Panc1 (cell line): ENCODE results near the gene GDPD5. TPM values are rescaled to one million over a fixed set of nuclear protein-coding genes. Genes with fewer than 3 reads are reported as not detected.

ENCODE experiments used
- ATAC-seq: fragments of 200-7000 bp; cut with Tn5 transposase; 2 replicates; pipeline ENCODE4 v1.9.1; 2020; ENCODE audit warnings: mild to moderate bottlenecking, moderate library complexity
- BruUV-seq: library from RNA; stranded (reverse); fragments of 400-500 nt; replicated peaks from 2 replicates; lab custom pipeline; 2021; lab: Mats Ljungman, UMichigan
- CTCF ChIA-PET: fragments of 300-600 bp; sonication (Branson Sonifier 250); formaldehyde crosslinking; loops from one replicate; lab custom pipeline; 2022; ENCODE audit warnings: antibody characterized with exemption; lab: Charles Lee
- POLR2A ChIA-PET: fragments of 300-600 bp; sonication (Branson Sonifier 250); formaldehyde crosslinking; loops from one replicate; lab custom pipeline; 2022; ENCODE audit warnings: antibody characterized with exemption; lab: Charles Lee
- DNase-seq: peaks from one replicate; pipeline ENCODE4 v3.0.0-alpha.2; 2010; ENCODE audit warnings: low read depth, low spot score
- H3K27ac ChIP-seq: 2 replicates; pipeline ENCODE4 v1.5.1; 2011; ENCODE audit warnings: mild to moderate bottlenecking, low read length, inconsistent platforms
- H3K27me3 ChIP-seq: fragments of 200-500 bp; sonication (Bioruptor generic); 2 replicates; pipeline ENCODE4 v1.6.0; 2014; ENCODE audit warnings: low read length, inconsistent platforms; ENCODE audit not compliant: control insufficient read depth, insufficient read depth
- H3K36me3 ChIP-seq: fragments of 200-500 bp; sonication (Bioruptor generic); 2 replicates; pipeline ENCODE4 v1.5.1; 2014; ENCODE audit warnings: inconsistent platforms, mild to moderate bottlenecking, low read length, moderate library complexity; ENCODE audit not compliant: control insufficient read depth, insufficient read depth
- H3K4me1 ChIP-seq: 2 replicates; pipeline ENCODE4 v1.5.1; 2011; ENCODE audit warnings: inconsistent platforms, mild to moderate bottlenecking, low read length, moderate library complexity; ENCODE audit not compliant: control insufficient read depth, insufficient read depth
- H3K4me3 ChIP-seq, 2 experiments: 2 replicates each; pipeline ENCODE4 v1.5.1; 2011 to 2012; ENCODE audit warnings: low read depth in 2 of 2, low read length in 2 of 2, mild to moderate bottlenecking in 2 of 2, inconsistent platforms in 1 of 2, moderate library complexity in 1 of 2
- H3K9me3 ChIP-seq: fragments of 200-500 bp; sonication (Bioruptor generic); 2 replicates; pipeline ENCODE4 v1.5.1; 2014; ENCODE audit warnings: low read depth, mild to moderate bottlenecking, inconsistent platforms, low read length, moderate library complexity; ENCODE audit not compliant: control insufficient read depth, insufficient read depth
- POLR2AphosphoS5 ChIP-seq: IDR thresholded peaks from 2 replicates; pipeline ENCODE4 v1.6.1; 2012; ENCODE audit warnings: mild to moderate bottlenecking, low read depth, low read length, moderate library complexity
- SIN3A ChIP-seq: IDR thresholded peaks from 2 replicates; pipeline ENCODE4 v1.6.1; 2012; ENCODE audit warnings: low read depth, mild to moderate bottlenecking, low read length, moderate library complexity, borderline replicate concordance; ENCODE audit not compliant: insufficient read depth
- TCF7L2 ChIP-seq: IDR thresholded peaks from 2 replicates; pipeline ENCODE4 v1.6.1; 2011; ENCODE audit warnings: mild to moderate bottlenecking, low read depth, low read length, inconsistent platforms
- in situ Hi-C: cut with HindIII; loops from 2 replicates; pipeline ENCODE4 v1.10.0; 2016; ENCODE audit warnings: low sequenced_read_pairs, low pct_unique_long_range_greater_than_20kb
- intact Hi-C: fragments of 100-400 bp; cut with micrococcal nuclease; formaldehyde crosslinking; loops from one replicate; pipeline ENCODE4 v1.10.0; 2022; ENCODE audit not compliant: unreplicated experiment
- total RNA-seq: library from RNA; stranded (reverse); gene quantifications from one replicate; pipeline ENCODE4 v1.2.1, GENCODE V29; 2021; ENCODE audit not compliant: unreplicated experiment
- TF ChIP-seq, protein P1 (sequence below), 2 experiments: IDR thresholded peaks; 2 replicates each; pipeline ENCODE4 v1.6.1; 2011 to 2012; ENCODE audit warnings: low read depth in 2 of 2, control low read depth in 1 of 2, low read length in 1 of 2, mild to moderate bottlenecking in 1 of 2, moderate library complexity in 1 of 2; ENCODE audit not compliant: insufficient read depth in 1 of 2
- TF ChIP-seq, protein P2 (sequence below): fragments of 450-650 bp; IDR thresholded peaks from 2 replicates; pipeline ENCODE4 v1.5.1; 2017; ENCODE audit warnings: mild to moderate bottlenecking

GDPD5 gene
- total RNA-seq, 1 experiment from 2014 or later: 6.0 TPM

DNA sequence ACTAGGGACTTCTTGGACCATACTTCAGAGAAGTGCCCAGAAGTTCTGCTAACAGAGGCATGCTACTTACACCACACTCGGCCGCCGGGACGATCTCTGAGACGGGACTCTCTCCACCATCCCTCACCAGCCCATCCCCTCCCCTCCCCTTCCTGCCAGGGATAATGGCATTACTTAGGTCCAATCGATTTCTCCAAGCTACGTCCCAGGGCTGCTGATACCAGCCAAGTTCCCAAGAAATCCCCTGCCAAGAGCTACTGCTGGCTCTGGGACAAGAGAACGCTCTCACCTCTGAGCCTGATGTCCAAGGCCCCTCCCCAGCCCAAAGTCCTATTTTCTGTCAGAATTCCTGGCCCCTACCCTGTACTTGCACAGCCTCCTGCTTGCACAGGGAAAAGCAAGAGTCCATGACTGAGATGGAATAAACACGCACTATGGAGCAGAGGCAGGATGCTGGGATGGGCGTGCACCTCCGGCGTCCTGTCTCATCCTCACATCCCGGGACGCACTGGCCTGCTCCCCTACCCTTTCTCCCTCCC lies 42.7 kb downstream of the GDPD5 start:
- POLR2A ChIA-PET: no interaction called here
- DNase-seq (no peak), ATAC-seq (no peak)
- H3K27ac ChIP-seq: no peak overlapping the region
- no TSS peak for BruUV-seq
- in situ Hi-C loops: no loop called here
- CTCF ChIA-PET: no interaction called here
- H3K4me3 ChIP-seq: no peak overlapping the region
- intact Hi-C loops: no loop called here
- H3K9me3 ChIP-seq: no peaks in the 10 kb centered on the region
- TF ChIP-seq, protein P1, sequence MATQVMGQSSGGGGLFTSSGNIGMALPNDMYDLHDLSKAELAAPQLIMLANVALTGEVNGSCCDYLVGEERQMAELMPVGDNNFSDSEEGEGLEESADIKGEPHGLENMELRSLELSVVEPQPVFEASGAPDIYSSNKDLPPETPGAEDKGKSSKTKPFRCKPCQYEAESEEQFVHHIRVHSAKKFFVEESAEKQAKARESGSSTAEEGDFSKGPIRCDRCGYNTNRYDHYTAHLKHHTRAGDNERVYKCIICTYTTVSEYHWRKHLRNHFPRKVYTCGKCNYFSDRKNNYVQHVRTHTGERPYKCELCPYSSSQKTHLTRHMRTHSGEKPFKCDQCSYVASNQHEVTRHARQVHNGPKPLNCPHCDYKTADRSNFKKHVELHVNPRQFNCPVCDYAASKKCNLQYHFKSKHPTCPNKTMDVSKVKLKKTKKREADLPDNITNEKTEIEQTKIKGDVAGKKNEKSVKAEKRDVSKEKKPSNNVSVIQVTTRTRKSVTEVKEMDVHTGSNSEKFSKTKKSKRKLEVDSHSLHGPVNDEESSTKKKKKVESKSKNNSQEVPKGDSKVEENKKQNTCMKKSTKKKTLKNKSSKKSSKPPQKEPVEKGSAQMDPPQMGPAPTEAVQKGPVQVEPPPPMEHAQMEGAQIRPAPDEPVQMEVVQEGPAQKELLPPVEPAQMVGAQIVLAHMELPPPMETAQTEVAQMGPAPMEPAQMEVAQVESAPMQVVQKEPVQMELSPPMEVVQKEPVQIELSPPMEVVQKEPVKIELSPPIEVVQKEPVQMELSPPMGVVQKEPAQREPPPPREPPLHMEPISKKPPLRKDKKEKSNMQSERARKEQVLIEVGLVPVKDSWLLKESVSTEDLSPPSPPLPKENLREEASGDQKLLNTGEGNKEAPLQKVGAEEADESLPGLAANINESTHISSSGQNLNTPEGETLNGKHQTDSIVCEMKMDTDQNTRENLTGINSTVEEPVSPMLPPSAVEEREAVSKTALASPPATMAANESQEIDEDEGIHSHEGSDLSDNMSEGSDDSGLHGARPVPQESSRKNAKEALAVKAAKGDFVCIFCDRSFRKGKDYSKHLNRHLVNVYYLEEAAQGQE (IDR thresholded peaks at IDR 0.05; ENCODE audit: insufficient read depth in 1 of 2, low read depth in 2 of 2, low read length in 1 of 2): no peak
- TF ChIP-seq TCF7L2 (no peak), SIN3A (no peak), POLR2AphosphoS5 (no peak)
- TF ChIP-seq, protein P2, sequence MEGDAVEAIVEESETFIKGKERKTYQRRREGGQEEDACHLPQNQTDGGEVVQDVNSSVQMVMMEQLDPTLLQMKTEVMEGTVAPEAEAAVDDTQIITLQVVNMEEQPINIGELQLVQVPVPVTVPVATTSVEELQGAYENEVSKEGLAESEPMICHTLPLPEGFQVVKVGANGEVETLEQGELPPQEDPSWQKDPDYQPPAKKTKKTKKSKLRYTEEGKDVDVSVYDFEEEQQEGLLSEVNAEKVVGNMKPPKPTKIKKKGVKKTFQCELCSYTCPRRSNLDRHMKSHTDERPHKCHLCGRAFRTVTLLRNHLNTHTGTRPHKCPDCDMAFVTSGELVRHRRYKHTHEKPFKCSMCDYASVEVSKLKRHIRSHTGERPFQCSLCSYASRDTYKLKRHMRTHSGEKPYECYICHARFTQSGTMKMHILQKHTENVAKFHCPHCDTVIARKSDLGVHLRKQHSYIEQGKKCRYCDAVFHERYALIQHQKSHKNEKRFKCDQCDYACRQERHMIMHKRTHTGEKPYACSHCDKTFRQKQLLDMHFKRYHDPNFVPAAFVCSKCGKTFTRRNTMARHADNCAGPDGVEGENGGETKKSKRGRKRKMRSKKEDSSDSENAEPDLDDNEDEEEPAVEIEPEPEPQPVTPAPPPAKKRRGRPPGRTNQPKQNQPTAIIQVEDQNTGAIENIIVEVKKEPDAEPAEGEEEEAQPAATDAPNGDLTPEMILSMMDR: no peak
- H3K27me3 ChIP-seq: no peaks in the 10 kb centered on the region
- no peaks in the 10 kb centered on the region for H3K4me1 ChIP-seq
- no peaks in the 10 kb centered on the region for H3K36me3 ChIP-seq

DNA sequence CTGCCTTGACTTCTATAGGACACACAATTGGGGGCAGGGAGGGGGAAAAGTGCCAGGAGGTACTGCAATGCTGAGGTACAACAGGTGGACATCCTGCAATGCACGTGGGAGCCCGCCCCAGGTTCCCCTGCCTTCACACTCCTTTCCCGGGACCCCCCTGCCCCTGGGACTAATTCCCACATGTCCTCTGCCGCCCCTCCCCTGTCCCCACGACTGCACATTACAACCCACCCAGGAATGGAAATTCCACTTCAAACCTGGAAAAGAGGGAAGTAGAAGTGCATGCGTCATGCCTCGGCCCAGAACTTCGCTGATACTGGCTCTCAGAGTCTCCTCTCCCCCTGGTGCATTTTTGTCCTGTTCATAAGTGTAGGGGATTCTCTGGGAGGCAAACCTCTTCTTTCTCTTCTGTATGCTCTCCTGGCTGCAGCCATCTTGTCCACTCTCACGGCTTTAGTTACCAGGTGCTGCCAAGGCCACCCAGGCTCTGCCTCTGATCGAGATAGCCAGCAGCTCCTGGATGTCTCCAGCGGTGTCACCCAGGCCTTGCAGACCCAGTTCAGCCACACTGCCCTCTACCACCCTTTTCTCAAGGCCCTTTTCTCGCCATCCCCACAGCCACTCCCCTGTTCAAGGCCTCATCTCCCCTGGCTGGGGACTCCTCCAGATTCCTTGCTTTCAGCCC lies 43.7 kb downstream of the GDPD5 start:
- Histone ChIP-seq H3K4me3 (no peak overlapping the region), H3K36me3 (no peaks in the 10 kb centered on the region), H3K27ac (no peak overlapping the region), H3K27me3 (no peaks in the 10 kb centered on the region), H3K4me1 (no peaks in the 10 kb centered on the region), H3K9me3 (no peaks in the 10 kb centered on the region)
- CTCF ChIA-PET: no interaction called here
- in situ Hi-C loops (no loop called here), intact Hi-C loops (no loop called here)
- TF ChIP-seq POLR2AphosphoS5 (no peak), TCF7L2 (no peak), SIN3A (no peak)
- TF ChIP-seq, protein P2: no peak
- TF ChIP-seq, protein P1 (IDR thresholded peaks at IDR 0.05; ENCODE audit: insufficient read depth in 1 of 2, low read depth in 2 of 2, low read length in 1 of 2): no peak
- DNase-seq (no peak), ATAC-seq (no peak)
- POLR2A ChIA-PET: no interaction called here
- no TSS peak for BruUV-seq
